SU-DHL-6 (cell line): Measurements from ENCODE around the gene KLHL40.

Experiments
- H2AFZ ChIP-seq: fragments of 200-600 bp; sonication (generic); 2 replicates; pipeline ENCODE4 v1.6.1; 2014; ENCODE audit warnings: low read depth, mild to moderate bottlenecking, moderate library complexity, mixed read lengths, antibody characterized with exemption, low read length; ENCODE audit not compliant: severe bottlenecking
- H3F3A ChIP-seq: fragments of 200-600 bp; shearing (Covaris generic); 2 replicates; pipeline ENCODE4 v1.6.0; 2016; ENCODE audit warnings: antibody characterized with exemption, mild to moderate bottlenecking; ENCODE audit not compliant: insufficient read depth
- H3K27ac ChIP-seq: fragments of 200-600 bp; sonication (generic); 2 replicates; pipeline ENCODE4 v1.5.1; 2016; ENCODE audit warnings: low read depth, mild to moderate bottlenecking, low read length, moderate library complexity, mixed read lengths
- H3K27me3 ChIP-seq: fragments of 200-600 bp; sonication (generic), shearing (Covaris generic); 2 replicates; pipeline ENCODE4 v1.6.0; 2014; ENCODE audit warnings: mild to moderate bottlenecking, low read length
- H3K36me3 ChIP-seq: fragments of 200-600 bp; sonication (generic); 2 replicates; pipeline ENCODE4 v1.6.1; 2014; ENCODE audit warnings: mild to moderate bottlenecking, low read length, mixed read lengths
- H3K4me2 ChIP-seq: fragments of 300-600, 200-600 bp; shearing (Covaris generic), sonication (generic); 2 replicates; pipeline ENCODE4 v1.6.0; 2014; ENCODE audit warnings: low read length, low read depth, mild to moderate bottlenecking; ENCODE audit not compliant: poor library complexity, severe bottlenecking
- H3K4me3 ChIP-seq: fragments of 200-600 bp; sonication (generic); 2 replicates; pipeline ENCODE4 v1.5.1; 2014; ENCODE audit warnings: antibody characterized with exemption, low read length, mild to moderate bottlenecking, mixed read lengths; ENCODE audit not compliant: insufficient read depth, poor library complexity, severe bottlenecking
- H3K79me2 ChIP-seq: fragments of 200-600 bp; sonication (generic); 2 replicates; pipeline ENCODE4 v1.6.1; 2014; ENCODE audit warnings: mild to moderate bottlenecking, low read length, moderate library complexity; ENCODE audit not compliant: insufficient read depth
- H3K9ac ChIP-seq: fragments of 200-600 bp; sonication (generic); 2 replicates; pipeline ENCODE4 v1.7.0; 2014; ENCODE audit warnings: mild to moderate bottlenecking, low read length
- H3K9me2 ChIP-seq: fragments of 200-600 bp; sonication (generic); replicated peaks from 2 replicates; pipeline ENCODE4 v1.6.1; 2014; ENCODE audit warnings: low read length; ENCODE audit not compliant: insufficient read depth
- H3K9me3 ChIP-seq: fragments of 200-600 bp; sonication (generic); 2 replicates; pipeline ENCODE4 v1.6.1; 2014; ENCODE audit warnings: low read length, mixed read lengths; ENCODE audit not compliant: insufficient read depth
- H4K20me1 ChIP-seq: fragments of 200-600 bp; sonication (generic); 2 replicates; pipeline ENCODE4 v1.6.1; 2014; ENCODE audit warnings: low read depth, mild to moderate bottlenecking, antibody characterized with exemption, low read length, moderate library complexity, mixed read lengths
- EZH2phosphoT487 ChIP-seq: fragments of 200-600 bp; sonication (generic), shearing (Covaris generic); conservative IDR thresholded peaks from 2 replicates; pipeline ENCODE4 v1.6.1; 2018; ENCODE audit warnings: mild to moderate bottlenecking, antibody characterized with exemption, low read length, moderate library complexity, mixed read lengths
- TF ChIP-seq, protein P1 (sequence below): fragments of 200-600 bp; sonication (generic); IDR thresholded peaks from one replicate; pipeline ENCODE4 v1.5.1; 2017; ENCODE audit warnings: antibody characterized with exemption, mild to moderate bottlenecking, low read length, moderate library complexity; ENCODE audit not compliant: insufficient read depth, poor library complexity, severe bottlenecking

Gene KLHL40

DNA sequence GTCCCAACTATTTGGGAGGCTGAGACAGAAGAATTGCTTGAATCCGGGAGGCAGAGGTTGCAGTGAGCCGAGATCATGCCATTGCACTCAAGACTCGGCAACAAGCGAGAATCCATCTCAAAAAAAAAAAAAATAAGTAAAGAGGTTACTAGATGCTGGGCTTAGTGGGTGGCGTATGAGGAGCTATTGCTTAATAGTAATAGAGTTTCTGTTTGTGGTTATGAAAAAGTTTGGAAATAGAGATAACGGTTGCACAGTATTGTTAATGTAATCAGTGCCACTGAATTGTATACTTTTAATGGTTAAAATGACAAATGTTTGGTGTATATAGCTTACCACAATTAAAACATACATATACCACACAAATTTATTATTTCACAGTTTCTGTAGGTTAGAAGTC lies 32.0 kb downstream of the KLHL40 start:
- Histone ChIP-seq H3K4me2 (no peak overlapping the region), H3K9ac (no peak overlapping the region), H3K4me3 (no peak overlapping the region), H3K79me2 (no peaks in the 10 kb centered on the region), H3F3A (no peaks in the 10 kb centered on the region), H4K20me1 (no peaks in the 10 kb centered on the region), H3K27me3 (no peaks in the 10 kb centered on the region), H3K36me3 (no peaks in the 10 kb centered on the region), H3K27ac (no peak overlapping the region), H2AFZ (no peak overlapping the region), H3K9me2 (no peaks in the 10 kb centered on the region), H3K9me3 (no peaks in the 10 kb centered on the region)
- TF ChIP-seq EZH2phosphoT487: no peak
- TF ChIP-seq, protein P1, sequence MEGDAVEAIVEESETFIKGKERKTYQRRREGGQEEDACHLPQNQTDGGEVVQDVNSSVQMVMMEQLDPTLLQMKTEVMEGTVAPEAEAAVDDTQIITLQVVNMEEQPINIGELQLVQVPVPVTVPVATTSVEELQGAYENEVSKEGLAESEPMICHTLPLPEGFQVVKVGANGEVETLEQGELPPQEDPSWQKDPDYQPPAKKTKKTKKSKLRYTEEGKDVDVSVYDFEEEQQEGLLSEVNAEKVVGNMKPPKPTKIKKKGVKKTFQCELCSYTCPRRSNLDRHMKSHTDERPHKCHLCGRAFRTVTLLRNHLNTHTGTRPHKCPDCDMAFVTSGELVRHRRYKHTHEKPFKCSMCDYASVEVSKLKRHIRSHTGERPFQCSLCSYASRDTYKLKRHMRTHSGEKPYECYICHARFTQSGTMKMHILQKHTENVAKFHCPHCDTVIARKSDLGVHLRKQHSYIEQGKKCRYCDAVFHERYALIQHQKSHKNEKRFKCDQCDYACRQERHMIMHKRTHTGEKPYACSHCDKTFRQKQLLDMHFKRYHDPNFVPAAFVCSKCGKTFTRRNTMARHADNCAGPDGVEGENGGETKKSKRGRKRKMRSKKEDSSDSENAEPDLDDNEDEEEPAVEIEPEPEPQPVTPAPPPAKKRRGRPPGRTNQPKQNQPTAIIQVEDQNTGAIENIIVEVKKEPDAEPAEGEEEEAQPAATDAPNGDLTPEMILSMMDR: no peak

DNA sequence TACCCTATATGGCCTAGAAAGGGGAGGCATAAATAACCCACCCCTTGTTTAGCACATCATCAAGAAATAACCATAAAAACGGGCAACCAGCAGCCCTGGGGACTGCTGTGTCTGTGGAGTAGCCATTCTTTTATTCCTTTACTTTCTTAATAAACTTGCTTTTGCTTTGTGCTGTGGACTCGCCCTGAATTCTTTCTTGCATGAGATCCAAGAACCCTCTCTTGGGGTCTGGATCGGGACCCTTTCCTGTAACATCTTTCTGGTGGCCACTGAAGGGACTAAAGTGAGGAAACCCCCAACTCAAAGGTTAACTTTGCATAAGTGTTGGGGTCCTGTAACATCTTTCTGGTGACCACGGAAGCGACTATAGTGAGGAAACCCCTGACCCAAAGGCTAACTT lies 33.0 kb downstream of the KLHL40 start:
- Histone ChIP-seq H3K27ac (no peak overlapping the region), H4K20me1 (no peaks in the 10 kb centered on the region), H3K4me2 (no peak overlapping the region), H3K9me2 (no peaks in the 10 kb centered on the region), H3K36me3 (no peaks in the 10 kb centered on the region), H3K27me3 (no peaks in the 10 kb centered on the region), H3K4me3 (no peak overlapping the region), H3K9ac (no peak overlapping the region), H3F3A (no peaks in the 10 kb centered on the region), H2AFZ (no peak overlapping the region), H3K9me3 (no peaks in the 10 kb centered on the region), H3K79me2 (no peaks in the 10 kb centered on the region)
- no peak for TF ChIP-seq EZH2phosphoT487
- TF ChIP-seq, protein P1: no peak

DNA sequence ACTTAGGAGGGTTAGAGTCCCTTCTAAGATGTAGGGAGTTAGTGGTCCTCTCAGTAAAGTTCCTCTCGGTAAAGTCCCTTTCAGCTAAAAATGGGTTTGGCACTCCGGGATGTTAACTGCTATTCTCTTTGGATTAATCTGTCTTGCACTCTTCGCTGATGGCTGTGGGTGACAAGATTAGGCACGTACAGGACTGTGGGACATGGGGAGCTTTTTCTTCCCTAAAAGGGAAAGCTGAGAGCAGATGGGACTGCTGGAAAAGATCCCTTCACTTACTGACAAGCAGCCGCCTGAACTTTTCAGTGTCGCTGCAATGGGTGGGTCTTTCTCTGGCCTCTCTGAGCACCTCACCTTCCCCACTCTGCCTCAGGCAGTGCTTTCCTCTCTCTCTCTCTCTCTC lies 33.7 kb downstream of the KLHL40 start:
- H3K9me3 ChIP-seq: no peaks in the 10 kb centered on the region
- TF ChIP-seq, protein P1: no peak
- TF ChIP-seq EZH2phosphoT487: no peak
- no peak overlapping the region for H2AFZ ChIP-seq
- H3K4me2 ChIP-seq: no peak overlapping the region
- no peaks in the 10 kb centered on the region for H3K36me3 ChIP-seq
- H3K27ac ChIP-seq: no peak overlapping the region
- H4K20me1 ChIP-seq: no peaks in the 10 kb centered on the region
- H3K9me2 ChIP-seq: no peaks in the 10 kb centered on the region
- no peaks in the 10 kb centered on the region for H3K79me2 ChIP-seq
- no peaks in the 10 kb centered on the region for H3F3A ChIP-seq
- no peaks in the 10 kb centered on the region for H3K27me3 ChIP-seq
- H3K9ac ChIP-seq: no peak overlapping the region
- H3K4me3 ChIP-seq: no peak overlapping the region

DNA sequence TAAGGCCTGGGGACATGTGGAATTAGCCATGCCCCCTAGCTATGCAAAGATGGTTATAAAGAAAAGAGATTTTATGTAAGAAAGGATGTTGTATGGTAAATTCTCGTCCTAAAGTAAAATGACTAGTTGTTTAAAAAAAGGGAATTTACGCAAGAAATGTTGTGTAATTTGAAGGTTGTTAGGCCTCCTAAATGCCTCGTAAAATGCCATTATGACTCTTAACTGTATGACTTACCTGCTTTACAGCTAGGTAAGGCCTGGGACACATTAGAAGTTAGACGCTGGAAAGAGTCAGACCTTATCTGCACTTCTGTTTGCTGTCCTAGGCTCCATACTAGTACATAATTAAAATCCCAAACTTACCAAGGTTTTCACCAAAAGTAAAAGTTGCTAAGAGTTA lies 34.8 kb downstream of the KLHL40 start:
- no peak overlapping the region for H2AFZ ChIP-seq
- H3K9me3 ChIP-seq: no peaks in the 10 kb centered on the region
- H3F3A ChIP-seq: no peaks in the 10 kb centered on the region
- no peak overlapping the region for H3K4me3 ChIP-seq
- TF ChIP-seq, protein P1: no peak
- no peak for TF ChIP-seq EZH2phosphoT487
- no peaks in the 10 kb centered on the region for H3K79me2 ChIP-seq
- no peak overlapping the region for H3K9ac ChIP-seq
- H3K4me2 ChIP-seq: no peak overlapping the region
- no peaks in the 10 kb centered on the region for H4K20me1 ChIP-seq
- no peaks in the 10 kb centered on the region for H3K9me2 ChIP-seq
- no peaks in the 10 kb centered on the region for H3K27me3 ChIP-seq
- no peaks in the 10 kb centered on the region for H3K36me3 ChIP-seq
- H3K27ac ChIP-seq: no peak overlapping the region
